Measurements from ENCODE around the gene MKS1.

Gene MKS1

GRCh38 chr17:58245428-58246103 lies 26.5 kb upstream of the MKS1 start:
- DNase-seq (ENCODE audit: low read depth, low spot score): no peak

GRCh38 chr17:58244963-58245362 lies 25.9 kb upstream of the MKS1 start:
- DNase-seq (ENCODE audit: low read depth, low spot score): no peak

GRCh38 chr17:58242171-58242784 lies 23.2 kb upstream of the MKS1 start:
- no peak for DNase-seq (ENCODE audit: low read depth, low spot score)

GRCh38 chr17:58239987-58240386 lies 20.9 kb upstream of the MKS1 start:
- no peak for DNase-seq (ENCODE audit: low read depth, low spot score)

- no peak for DNase-seq (ENCODE audit: low read depth, low spot score)
Measured at GRCh38 chr17:58238147-58238634, 19.1 kb upstream of the MKS1 start, which contains the start of gene LPO. LPO (plus strand) TSS chr17:58238584; CDS start chr17:58242980, 4,396 bp downstream.

GRCh38 chr17:58236394-58236793 lies 17.3 kb upstream of the MKS1 start:
- no peak for DNase-seq (ENCODE audit: low read depth, low spot score)

GRCh38 chr17:58235821-58236220 lies 16.8 kb upstream of the MKS1 start:
- no peak for DNase-seq (ENCODE audit: low read depth, low spot score)

- no peak for DNase-seq (ENCODE audit: low read depth, low spot score)
Measured at GRCh38 chr17:58234512-58234911, 15.5 kb upstream of the MKS1 start.

GRCh38 chr17:58233543-58233942 lies 14.5 kb upstream of the MKS1 start:
- no peak for DNase-seq (ENCODE audit: low read depth, low spot score)

GRCh38 chr17:58232707-58233156 lies 13.7 kb upstream of the MKS1 start:
- DNase-seq (ENCODE audit: low read depth, low spot score): no peak

GRCh38 chr17:58231641-58232040 lies 12.6 kb upstream of the MKS1 start:
- no peak for DNase-seq (ENCODE audit: low read depth, low spot score)

GRCh38 chr17:58229881-58230280 lies 10.8 kb upstream of the MKS1 start:
- no peak for DNase-seq (ENCODE audit: low read depth, low spot score)

GRCh38 chr17:58229384-58229783 lies 10.3 kb upstream of the MKS1 start:
- no peak for DNase-seq (ENCODE audit: low read depth, low spot score)

- no peak for DNase-seq (ENCODE audit: low read depth, low spot score)
Measured at GRCh38 chr17:58228679-58229078, 9.6 kb upstream of the MKS1 start.

- no peak for DNase-seq (ENCODE audit: low read depth, low spot score)
Measured at GRCh38 chr17:58227733-58228132, 8.7 kb upstream of the MKS1 start.

- no peak for DNase-seq (ENCODE audit: low read depth, low spot score)
Measured at GRCh38 chr17:58224315-58224714, 5.3 kb upstream of the MKS1 start.

- no peak for DNase-seq (ENCODE audit: low read depth, low spot score)
Measured at GRCh38 chr17:58219789-58220183, 731 bp upstream of the MKS1 start.

GRCh38 chr17:58217766-58218165 lies 1.3 kb downstream of the MKS1 start:
- DNase-seq (ENCODE audit: low read depth, low spot score): no peak

GRCh38 chr17:58215685-58216084 lies 3.4 kb downstream of the MKS1 start:
- DNase-seq (ENCODE audit: low read depth, low spot score): no peak

- DNase-seq (ENCODE audit: low read depth, low spot score): no peak
Measured at GRCh38 chr17:58210922-58211321, 8.1 kb downstream of the MKS1 start.

GRCh38 chr17:58208344-58208743 lies 10.7 kb downstream of the MKS1 start:
- no peak for DNase-seq (ENCODE audit: low read depth, low spot score)

GRCh38 chr17:58207451-58207850 lies 11.6 kb downstream of the MKS1 start:
- no peak for DNase-seq (ENCODE audit: low read depth, low spot score)

GRCh38 chr17:58205936-58206335 lies 13.1 kb downstream of the MKS1 start:
- no peak for DNase-seq (ENCODE audit: low read depth, low spot score)
